RWPE1 (cell line): ENCODE data around the gene RGPD6.
"Not testable (repeated sequence)": the region's sequence is repeated elsewhere in the genome, so short reads cannot be mapped to it uniquely, and the experiment has no call there.

Experiments used
- CTCF ChIA-PET: fragments of 350-600 bp; sonication (Branson Sonifier 250); formaldehyde crosslinking; extraction: SDS; loops from one replicate; lab custom pipeline; 2021; lab: Yijun Ruan, JAX
- POLR2A ChIA-PET: fragments of 400-600 bp; formaldehyde crosslinking; extraction: SDS; loops from one replicate; lab custom pipeline; 2020; ENCODE audit warnings: antibody characterized with exemption; ENCODE audit not compliant: low non-redundant PET; lab: Yijun Ruan, JAX
- DNase-seq: peaks from one replicate; pipeline ENCODE4 v3.0.0; 2012; ENCODE audit warnings: low spot score
- H3K27ac ChIP-seq: fragments of 450-650 bp; 2 replicates; pipeline ENCODE4 v1.5.1; 2017

RGPD6 gene

GRCh38 chr2:110499755-110500377, 77.2 kb downstream of the RGPD6 start:
- H3K27ac ChIP-seq, CTCF ChIA-PET, DNase-seq, POLR2A ChIA-PET: not testable (repeated sequence)

GRCh38 chr2:110496027-110496426, 81.0 kb downstream of the RGPD6 start:
- CTCF ChIA-PET, POLR2A ChIA-PET, DNase-seq, H3K27ac ChIP-seq: not testable (repeated sequence)

DNA sequence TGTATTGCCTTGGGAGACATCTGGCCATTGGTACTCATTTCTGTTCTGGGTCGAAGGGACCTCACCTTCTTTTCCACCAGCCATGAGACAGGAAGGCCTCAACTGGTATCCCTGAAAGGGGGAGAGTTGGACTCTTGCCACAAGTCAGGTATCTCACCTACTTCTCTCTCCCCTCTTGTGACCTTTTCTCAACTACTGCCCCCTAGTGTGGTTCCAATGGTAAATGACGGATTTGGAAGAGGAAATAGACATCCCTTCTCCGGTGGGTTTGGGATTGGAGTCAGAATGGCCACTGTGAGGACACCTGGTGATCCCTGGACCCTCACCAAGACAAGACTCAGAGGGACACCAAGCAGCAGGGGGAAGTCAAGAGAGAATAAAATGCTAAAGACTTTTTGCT, 82.5 kb downstream of the RGPD6 start:
- DNase-seq, POLR2A ChIA-PET, H3K27ac ChIP-seq, CTCF ChIA-PET: not testable (repeated sequence)

GRCh38 chr2:110488991-110489390, 88.0 kb downstream of the RGPD6 start:
- POLR2A ChIA-PET, CTCF ChIA-PET, H3K27ac ChIP-seq, DNase-seq: not testable (repeated sequence)

- H3K27ac ChIP-seq, DNase-seq, CTCF ChIA-PET, POLR2A ChIA-PET: not testable (repeated sequence)
Measured at GRCh38 chr2:110482697-110483096, 94.3 kb downstream of the RGPD6 start.

- CTCF ChIA-PET, H3K27ac ChIP-seq, POLR2A ChIA-PET, DNase-seq: not testable (repeated sequence)
Measured at GRCh38 chr2:110481200-110481599, 95.8 kb downstream of the RGPD6 start.

DNA sequence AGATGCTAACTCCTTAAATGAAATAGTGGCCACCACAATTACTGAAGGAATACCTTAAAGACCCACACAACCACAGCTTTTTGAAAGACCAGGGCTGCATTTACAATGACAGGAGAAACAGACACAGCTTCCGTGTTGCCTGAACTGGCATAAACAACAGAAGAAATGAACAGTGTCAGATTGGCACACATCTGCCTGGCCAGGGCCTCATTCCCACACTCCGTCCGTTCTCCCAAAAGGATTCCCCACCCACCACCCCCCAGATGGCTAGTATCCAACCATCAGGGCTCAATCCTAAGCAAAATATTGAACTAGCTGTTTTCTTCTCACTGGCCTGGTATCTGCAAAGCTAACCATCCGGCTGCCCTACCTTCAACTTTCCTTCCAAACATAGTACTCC, 96.9 kb downstream of the RGPD6 start:
- H3K27ac ChIP-seq, CTCF ChIA-PET, POLR2A ChIA-PET, DNase-seq: not testable (repeated sequence)

DNA sequence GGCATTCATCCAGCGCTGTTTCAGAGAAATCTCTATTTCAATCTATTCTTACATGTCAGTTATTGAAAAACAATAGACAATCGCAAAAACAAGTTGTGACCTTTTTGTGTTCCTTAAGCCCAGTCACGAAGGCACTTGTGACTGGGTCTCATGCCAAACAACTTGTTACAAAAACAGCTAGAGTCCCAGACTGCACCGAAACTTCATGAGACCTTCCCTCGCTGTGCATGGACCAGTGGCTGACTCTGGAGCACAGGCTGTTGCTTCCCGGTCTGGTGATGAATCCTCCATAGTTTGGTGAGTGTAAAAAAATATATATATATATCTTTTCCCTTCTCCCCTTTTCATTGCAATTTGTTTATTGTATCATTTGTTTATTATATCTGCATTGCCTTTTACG, 99.7 kb downstream of the RGPD6 start:
- CTCF ChIA-PET, DNase-seq, POLR2A ChIA-PET, H3K27ac ChIP-seq: not testable (repeated sequence)

- DNase-seq, H3K27ac ChIP-seq, POLR2A ChIA-PET, CTCF ChIA-PET: not testable (repeated sequence)
Measured at GRCh38 chr2:110476952-110477351, 100.1 kb downstream of the RGPD6 start.

- POLR2A ChIA-PET, DNase-seq, H3K27ac ChIP-seq, CTCF ChIA-PET: not testable (repeated sequence)
Measured at GRCh38 chr2:110475627-110476359, 101.2 kb downstream of the RGPD6 start.

- CTCF ChIA-PET, DNase-seq, POLR2A ChIA-PET, H3K27ac ChIP-seq: not testable (repeated sequence)
Measured at GRCh38 chr2:110474898-110475297, 102.1 kb downstream of the RGPD6 start.

DNA sequence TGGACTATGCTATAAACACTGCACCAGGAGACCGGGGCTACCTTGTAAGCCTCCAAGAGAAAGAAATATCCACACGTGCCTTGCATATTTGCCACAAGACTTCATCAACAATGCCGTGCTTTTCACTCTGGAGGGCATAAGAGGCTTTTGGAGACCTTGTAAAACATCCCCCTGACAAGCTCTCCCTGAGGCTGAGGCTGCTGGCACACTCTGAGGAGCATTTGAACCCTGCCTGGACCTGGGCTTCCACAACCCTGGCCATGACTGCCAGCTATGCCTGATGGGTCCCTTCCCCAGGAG, 104.0 kb downstream of the RGPD6 start:
- DNase-seq, POLR2A ChIA-PET, CTCF ChIA-PET, H3K27ac ChIP-seq: not testable (repeated sequence)

DNA sequence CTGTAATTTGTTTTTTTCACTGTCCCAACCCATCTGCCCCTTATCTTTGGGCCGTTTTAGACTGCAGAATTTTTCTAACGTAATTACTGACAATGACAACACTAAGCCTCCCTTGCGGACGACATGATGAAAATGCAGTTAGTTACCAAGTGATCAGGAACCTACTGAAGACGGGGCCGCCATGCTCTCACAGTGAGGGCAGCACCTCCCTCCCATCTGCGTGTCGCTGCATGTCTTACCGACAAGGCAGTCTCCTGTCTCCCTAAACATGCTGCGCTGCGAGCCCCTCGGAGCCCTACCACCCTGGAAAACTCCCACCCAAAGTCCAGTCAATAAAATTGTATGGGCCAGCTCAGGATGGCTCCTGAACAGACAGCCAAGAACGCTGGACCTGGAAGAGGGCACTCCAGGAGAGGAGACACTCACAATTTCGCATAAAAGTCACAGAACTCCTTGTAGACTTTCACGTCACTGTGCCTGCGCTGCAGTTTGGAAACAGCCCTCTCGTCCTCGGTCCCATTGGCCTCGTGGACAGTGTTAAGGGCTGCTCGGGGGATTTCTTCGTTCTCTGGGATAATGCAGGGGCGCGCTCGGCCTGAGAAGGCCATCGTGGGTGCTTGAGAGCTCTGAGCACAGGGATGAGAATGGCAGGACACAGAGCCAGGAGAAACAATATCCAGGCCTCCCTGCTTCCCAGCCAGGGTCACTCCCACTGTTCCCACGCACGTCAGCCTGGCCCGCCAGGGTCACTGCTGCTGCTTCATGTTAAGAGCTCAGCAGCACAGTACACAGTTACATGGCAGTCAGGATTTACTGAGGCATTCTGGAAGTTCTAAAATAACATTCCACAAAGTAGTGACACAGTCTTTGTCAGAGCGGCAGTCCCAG, 104.6 kb downstream of the RGPD6 start, which contains the start of gene LIMS4:
LIMS4 (minus strand) TSS at position 646 of the 888 bp plus-strand sequence; CDS start at position 608, 38 bp downstream.
- CTCF ChIA-PET, POLR2A ChIA-PET: not testable (repeated sequence)

GRCh38 chr2:110468921-110469320, 108.1 kb downstream of the RGPD6 start:
- POLR2A ChIA-PET, H3K27ac ChIP-seq, DNase-seq, CTCF ChIA-PET: not testable (repeated sequence)

More for the DNA sequence above, 104.6 kb downstream of the RGPD6 start, which contains the start of gene LIMS4:
- not testable (repeated sequence) for H3K27ac ChIP-seq, DNase-seq

GRCh38 chr2:110465312-110465711, 111.7 kb downstream of the RGPD6 start:
- DNase-seq, CTCF ChIA-PET, H3K27ac ChIP-seq, POLR2A ChIA-PET: not testable (repeated sequence)
